DMS153 treated with DMSO at 0.1 percent for 48 hours (cell line): ENCODE measurements around the gene ZNF195.
"Not testable (repeated sequence)": the region's sequence is repeated elsewhere in the genome, so short reads cannot be mapped to it uniquely, and the experiment has no call there.

ENCODE experiments used
- DNase-seq: peaks from one replicate; lab custom pipeline; 2025; ENCODE audit not compliant: unreplicated experiment; lab: John Stamatoyannopoulos, UW

Gene ZNF195

GRCh38 chr11:3402861-3403250, 23.9 kb upstream of the ZNF195 start:
- not testable (repeated sequence) for DNase-seq

- not testable (repeated sequence) for DNase-seq
These were observed 23.4 kb upstream of the ZNF195 start for GRCh38 chr11:3402181-3402860.

GRCh38 chr11:3401052-3401451, 22.1 kb upstream of the ZNF195 start:
- DNase-seq: not testable (repeated sequence)

GRCh38 chr11:3398509-3398908, 19.6 kb upstream of the ZNF195 start:
- not testable (repeated sequence) for DNase-seq

- DNase-seq: not testable (repeated sequence)
These were observed 19.2 kb upstream of the ZNF195 start for GRCh38 chr11:3398106-3398505.

GRCh38 chr11:3397210-3397609, 18.3 kb upstream of the ZNF195 start:
- DNase-seq: not testable (repeated sequence)

- not testable (repeated sequence) for DNase-seq
These were observed 16.5 kb upstream of the ZNF195 start for GRCh38 chr11:3395468-3395867.

- not testable (repeated sequence) for DNase-seq
These were observed 16.0 kb upstream of the ZNF195 start for GRCh38 chr11:3394956-3395355.

- DNase-seq: not testable (repeated sequence)
These were observed 14.5 kb upstream of the ZNF195 start for GRCh38 chr11:3393450-3393849.

GRCh38 chr11:3382613-3383285, 3.8 kb upstream of the ZNF195 start:
- DNase-seq: no peak

GRCh38 chr11:3381794-3382193, 2.8 kb upstream of the ZNF195 start:
- DNase-seq: no peak

- no peak for DNase-seq
These were observed 2.0 kb upstream of the ZNF195 start for GRCh38 chr11:3380706-3381545.

GRCh38 chr11:3375552-3375951, 3.4 kb downstream of the ZNF195 start:
- DNase-seq: no peak

- no peak for DNase-seq
These were observed 8.6 kb downstream of the ZNF195 start for GRCh38 chr11:3370311-3370870.

- DNase-seq: no peak
These were observed 9.6 kb downstream of the ZNF195 start for GRCh38 chr11:3369366-3369765.

- DNase-seq: no peak
These were observed 10.7 kb downstream of the ZNF195 start for GRCh38 chr11:3368199-3368598.

GRCh38 chr11:3367221-3367620, 11.7 kb downstream of the ZNF195 start:
- DNase-seq: no peak

- DNase-seq: no peak
These were observed 19.7 kb downstream of the ZNF195 start for GRCh38 chr11:3359092-3359824.

GRCh38 chr11:3357994-3358676, 20.8 kb downstream of the ZNF195 start:
- DNase-seq: no peak

- no peak for DNase-seq
These were observed 21.6 kb downstream of the ZNF195 start for GRCh38 chr11:3357302-3357701.
